NOMO-1 treated with DMSO at 0.1 percent for 48 hours (cell line): ENCODE measurements around the gene CASP7.

Source experiments
- DNase-seq: peaks from one replicate; lab custom pipeline; 2025; ENCODE audit not compliant: unreplicated experiment; lab: John Stamatoyannopoulos, UW

The CASP7 gene

GRCh38 chr10:113711142-113711541 lies 31.4 kb downstream of the CASP7 start:
- DNase-seq = no peak

DNA sequence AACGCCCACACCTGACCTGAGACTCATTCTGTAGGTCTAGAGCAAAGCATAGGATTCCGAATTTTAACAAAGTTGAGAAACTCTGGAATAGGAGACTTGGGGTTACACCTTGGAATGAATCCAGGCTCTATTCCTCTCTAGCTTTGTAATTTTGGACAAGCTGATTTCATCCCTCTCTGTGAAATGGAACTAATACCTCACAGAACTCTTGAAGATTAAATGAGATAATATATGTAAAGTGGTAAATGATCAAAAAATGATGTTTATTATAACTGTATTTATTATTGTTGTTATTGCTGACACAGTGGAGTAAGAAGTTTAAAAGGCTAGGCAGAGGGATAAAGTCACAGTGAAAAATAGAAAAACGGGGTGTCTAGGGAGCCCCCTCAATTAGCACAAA lies 32.3 kb downstream of the CASP7 start:
- no peak for DNase-seq

DNA sequence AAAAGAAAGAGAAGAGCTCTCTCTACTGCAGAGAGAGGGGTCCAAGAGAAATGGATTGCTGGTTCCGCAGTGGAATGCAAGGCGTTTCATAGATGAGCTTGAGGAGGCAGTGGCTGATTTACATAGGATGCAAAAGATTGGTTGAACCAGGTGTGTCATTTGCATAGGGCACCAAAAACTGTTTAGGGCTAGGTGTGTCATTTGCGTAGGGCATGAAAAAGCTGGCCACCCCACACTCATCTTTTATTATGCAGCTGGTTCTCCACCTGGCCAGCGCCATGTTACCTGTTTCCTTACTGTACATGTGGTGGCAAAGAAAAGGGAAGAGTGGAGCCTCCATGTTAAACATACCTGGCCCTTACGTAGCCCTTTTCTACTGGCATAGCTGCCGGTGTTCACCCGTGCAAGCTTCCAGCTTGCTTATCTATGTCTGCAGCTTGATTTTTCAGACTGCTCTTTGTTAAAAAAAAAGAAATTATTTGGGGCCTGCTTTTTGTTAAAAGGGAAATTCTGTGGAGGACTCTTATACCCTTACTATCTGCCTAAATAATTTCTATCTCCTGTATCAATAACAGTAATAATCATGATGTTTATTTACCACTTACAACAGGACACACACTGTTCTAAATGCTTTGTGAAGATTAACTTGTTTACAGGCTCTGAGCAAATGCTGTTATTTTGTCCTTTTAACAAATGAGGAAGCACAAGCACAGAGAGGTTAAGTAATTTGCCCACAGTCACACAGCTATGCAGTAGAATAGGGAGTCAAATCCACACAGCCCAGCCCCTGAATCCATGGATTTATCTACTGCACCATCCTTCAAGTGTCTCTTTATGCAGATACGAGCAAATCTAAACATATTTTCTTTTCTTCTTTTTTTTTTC lies 33.3 kb downstream of the CASP7 start:
- no peak for DNase-seq

- no peak for DNase-seq
Measured at GRCh38 chr10:113713640-113713982, 33.9 kb downstream of the CASP7 start.

GRCh38 chr10:113716109-113716910 lies 36.6 kb downstream of the CASP7 start:
- peak; percentile 60 for DNase-seq

DNA sequence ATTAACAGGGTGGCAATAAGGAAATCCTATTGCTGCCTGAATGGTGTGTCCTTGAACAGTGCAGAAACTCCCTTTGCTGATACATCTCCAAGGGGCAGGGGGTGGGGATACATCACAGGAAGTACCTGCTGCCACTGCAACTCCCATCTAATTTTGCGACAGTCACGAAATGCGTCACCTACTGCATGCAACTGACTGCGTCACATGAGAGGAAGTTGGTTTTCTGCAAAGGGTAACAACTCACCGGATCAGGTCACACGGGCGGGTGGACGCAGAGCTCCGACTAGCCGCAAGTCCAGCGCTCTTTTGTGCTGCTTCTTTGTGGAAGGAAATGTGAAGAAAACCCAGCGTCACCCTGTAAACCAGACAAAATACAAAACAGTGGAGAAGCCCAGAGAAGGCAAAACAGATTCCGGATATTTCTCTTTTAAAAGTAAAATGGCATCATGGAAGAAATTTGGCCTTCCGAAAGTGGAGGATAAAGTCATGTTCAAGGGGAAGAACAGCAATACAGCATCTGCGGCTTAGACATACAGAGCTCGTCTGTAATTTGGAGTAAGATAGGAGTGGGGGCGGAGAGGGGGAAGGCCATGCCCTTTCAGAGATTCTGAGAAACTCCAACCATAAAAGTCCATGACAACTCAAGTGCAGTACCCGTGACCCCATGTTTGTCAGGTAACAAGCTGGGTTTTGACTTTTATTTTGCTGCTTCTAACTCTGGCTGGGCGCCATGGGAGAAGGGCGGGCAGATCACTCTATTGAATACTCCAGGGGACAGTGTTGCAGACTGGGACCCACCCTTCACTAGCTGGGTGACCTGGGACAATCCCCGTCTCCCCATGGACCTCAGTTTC lies 39.5 kb downstream of the CASP7 start:
- no peak for DNase-seq

DNA sequence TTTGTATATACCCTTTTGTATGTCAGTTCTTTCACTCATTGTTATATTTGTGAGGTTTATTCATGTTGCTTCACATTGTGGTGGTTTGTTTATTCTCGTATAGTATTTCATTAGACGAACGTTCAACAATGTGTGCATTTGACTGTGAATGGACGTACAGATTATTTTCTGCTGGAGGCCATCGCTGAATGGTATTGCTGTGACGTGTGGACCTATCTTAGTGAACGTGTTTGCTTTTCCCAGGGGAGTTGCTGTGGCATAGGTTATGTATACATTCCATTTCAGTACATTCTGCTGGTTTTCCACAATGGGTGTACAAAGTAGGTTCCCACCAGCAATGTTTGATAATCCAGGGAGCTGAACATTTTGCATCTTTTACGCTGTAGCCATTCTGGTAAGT lies 40.7 kb downstream of the CASP7 start:
- no peak for DNase-seq

- no peak for DNase-seq
Measured at GRCh38 chr10:113732160-113732881, 52.6 kb downstream of the CASP7 start.

DNA sequence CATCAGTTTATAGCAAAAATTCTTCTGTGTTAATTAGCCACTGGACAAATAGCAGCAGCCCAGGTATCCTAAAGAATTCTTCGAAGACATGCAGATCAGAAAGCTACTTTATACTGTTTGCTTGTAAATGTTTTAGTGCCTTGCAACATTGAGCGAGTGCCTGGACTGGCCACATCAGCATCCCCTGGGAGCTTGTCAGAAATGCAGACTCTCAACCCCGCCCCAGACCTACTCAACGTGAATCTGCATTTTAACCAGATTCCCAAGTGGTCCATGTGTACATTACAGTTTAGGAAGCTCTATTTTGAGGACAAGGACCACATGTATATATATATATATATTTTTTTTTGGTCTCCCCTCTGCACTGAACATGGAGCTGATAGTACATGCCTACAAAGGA lies 53.3 kb downstream of the CASP7 start:
- DNase-seq = no peak

DNA sequence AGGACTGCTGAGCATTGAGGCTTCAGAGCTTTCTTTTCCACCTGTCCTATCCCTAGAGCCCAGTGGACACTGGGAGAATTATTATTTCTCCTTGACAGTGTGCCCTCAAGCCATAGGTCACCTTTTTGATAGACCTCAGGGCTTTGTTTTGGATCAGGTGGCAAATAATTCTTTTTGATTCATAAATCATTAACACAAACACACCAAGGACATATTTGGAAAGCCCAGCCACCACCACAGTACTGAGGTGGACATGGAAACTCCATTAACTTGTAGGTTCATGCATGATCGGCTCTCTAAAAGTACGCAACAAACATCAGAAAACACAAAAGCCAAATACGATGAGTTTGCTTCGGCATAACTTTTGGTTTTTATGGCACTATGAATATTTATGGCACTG lies 53.9 kb downstream of the CASP7 start:
- no peak for DNase-seq

DNA sequence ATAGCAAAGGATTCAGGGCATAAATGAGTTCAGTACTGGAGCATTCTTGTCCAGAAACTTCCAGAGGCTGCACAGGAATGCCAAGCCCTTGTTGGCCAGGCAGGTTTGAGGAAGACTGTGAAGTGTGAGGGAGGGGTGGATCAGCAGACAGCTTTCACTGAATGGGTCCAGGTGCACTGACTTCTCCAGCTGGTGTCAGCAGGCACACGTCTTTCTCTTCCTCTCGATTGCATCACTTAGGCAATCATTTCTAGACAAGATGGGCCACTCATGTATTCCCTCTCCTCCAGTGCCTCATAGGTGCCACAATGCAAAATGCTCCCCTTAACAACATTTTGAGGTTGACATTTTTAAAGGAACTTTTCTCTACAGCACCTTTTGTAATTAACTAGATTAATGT lies 56.2 kb downstream of the CASP7 start:
- DNase-seq = peak; percentile 3

GRCh38 chr10:113736576-113736975 lies 56.9 kb downstream of the CASP7 start:
- no peak for DNase-seq

DNA sequence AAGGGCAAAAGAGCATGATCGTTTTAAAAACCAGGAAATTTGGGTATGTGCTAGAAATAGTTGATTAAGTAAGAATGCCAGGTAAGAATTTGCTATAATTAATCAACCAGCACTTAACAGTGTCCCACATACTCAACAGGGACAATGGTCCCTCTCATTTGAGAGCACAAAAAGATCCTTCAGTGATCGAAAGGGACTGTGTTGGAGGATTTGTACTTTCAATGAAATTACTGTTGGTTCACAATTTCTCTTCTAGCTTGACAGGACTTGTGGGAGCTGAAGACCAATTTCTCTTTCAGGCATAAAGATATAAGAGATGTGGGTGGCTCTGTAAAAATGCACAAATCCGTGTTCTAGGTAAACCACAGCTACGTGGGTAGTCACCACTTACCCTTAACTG lies 59.3 kb downstream of the CASP7 start:
- DNase-seq = no peak

- no peak for DNase-seq
Measured at GRCh38 chr10:113739577-113739976, 59.9 kb downstream of the CASP7 start.

DNA sequence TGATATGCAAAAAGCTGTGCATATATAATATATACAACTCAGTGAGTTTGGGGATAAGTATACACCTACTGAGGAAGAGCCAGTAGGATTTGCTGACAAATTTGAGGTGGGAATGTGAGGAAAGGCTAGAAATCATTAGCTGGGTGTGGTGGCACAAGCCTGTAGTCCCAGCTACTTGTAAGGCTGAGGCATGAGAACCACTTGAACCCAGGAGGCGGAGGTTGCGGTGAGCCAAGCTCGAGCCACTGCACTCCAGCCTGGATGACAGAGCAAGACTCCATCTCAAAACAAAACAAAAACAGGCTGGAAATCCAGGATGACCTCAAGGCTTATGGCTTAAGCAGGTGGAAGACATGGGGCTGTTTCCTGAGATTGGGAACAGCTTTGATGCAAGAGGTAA lies 61.1 kb downstream of the CASP7 start:
- no peak for DNase-seq

GRCh38 chr10:113742466-113742865 lies 62.8 kb downstream of the CASP7 start:
- no peak for DNase-seq

GRCh38 chr10:113743594-113743993 lies 63.9 kb downstream of the CASP7 start:
- no peak for DNase-seq

DNA sequence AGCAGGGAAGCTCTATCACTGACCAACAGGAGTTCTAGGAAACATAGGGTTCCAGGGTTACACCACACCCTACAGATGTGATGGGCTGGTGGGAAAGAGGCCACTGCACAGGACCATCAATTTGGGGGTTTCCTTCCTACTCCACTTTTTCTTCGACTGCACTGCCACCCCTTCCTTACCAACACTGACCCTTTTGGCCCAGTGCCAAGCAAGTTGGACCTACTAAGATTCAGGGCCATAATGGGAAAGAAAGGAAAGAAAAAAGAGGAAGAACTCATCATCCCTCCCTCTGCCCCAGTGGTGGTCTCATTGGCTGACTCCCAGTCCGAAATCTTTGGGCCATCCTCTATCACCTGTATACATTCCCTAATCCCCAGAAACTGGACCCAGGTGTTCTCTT lies 65.7 kb downstream of the CASP7 start:
- no peak for DNase-seq

GRCh38 chr10:113746217-113746957 lies 66.7 kb downstream of the CASP7 start:
- no peak for DNase-seq

DNA sequence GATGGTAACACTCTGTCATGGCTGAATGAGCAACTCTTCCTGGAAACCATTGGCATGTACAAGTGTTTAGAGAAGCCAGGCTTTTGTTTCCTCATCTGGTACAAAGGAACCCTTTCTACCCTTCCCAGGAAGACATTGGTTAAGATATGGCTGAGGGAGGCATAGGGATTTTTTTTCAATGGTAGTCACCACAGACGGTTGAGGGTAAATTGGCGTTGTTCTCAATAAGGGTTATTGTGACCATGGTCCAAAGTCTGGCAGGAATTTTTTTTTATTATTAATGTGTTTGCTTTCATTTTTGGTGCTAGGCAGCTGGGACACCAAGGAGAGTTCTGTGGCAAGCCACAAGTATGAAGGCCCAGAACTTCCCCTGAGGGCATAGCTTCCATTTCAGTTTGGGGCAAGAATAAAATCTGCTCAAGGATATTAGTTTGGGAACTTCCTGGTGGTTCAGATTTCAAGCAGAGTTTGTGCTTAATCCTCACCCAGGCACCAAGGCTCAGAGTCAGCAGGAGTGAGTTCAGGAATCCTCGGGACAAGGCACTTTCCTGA lies 71.5 kb downstream of the CASP7 start, which contains the start of gene PLEKHS1:
PLEKHS1 (plus strand) TSS at position 502 of the 552 bp plus-strand sequence. CDS start 3,596 bp downstream, outside the sequence.
- DNase-seq = no peak
